Brain pericyte (primary cell): Measurements from ENCODE around the gene MRFAP1L1.
"Not testable (repeated sequence)": the region's sequence is repeated elsewhere in the genome, so short reads cannot be mapped to it uniquely, and the experiment has no call there.

Source experiments
- DNase-seq: peaks from one replicate; pipeline ENCODE4 v3.0.0-alpha.2; 2012; ENCODE audit warnings: low read depth, low spot score

Gene MRFAP1L1

DNA sequence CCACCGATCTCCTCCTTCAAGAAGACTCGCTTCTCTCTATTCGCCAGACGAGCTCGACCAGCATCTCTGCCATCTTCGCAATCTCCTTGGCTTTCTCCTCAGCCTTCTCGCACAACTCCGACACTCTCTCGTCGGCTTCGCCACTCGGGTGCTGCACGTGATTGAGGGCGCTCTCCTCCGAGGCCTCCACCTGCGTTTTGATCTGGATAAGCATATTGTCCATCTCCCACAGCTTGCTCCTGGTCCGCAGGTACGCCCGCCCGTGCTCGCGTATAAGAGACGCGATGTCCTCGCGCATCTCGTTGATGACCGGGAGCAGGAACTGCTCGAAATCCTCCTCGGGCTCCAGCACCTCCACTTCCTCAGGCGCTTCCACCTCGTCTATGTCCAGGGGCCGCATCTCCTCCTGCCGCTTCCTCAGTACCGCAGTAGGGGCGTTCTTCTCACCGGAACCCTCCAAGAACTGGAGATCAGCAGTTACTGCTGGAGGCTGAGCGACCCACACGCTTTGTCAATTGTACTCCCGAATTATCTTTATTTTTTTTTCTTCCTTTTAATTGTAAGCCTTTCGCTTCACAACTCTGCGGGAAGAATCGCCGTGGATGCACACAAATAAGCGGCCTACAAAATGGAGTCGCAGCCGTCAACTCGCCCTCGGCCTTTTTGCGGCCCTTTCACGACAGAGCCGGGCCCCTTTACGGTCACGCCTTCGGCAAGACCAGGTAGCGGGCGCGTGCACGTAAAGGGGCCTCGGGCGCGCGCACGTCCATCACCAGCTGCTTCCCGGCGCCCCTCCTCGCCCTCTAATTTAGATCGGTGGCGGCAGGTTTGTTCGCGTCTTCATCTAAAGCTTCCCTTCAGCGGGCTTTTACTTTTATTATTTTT lies at the start of gene MRFAP1L1:
MRFAP1L1 (minus strand) TSS at position 636 of the 885 bp plus-strand sequence; CDS start at position 400, 236 bp downstream.
- DNase-seq: peak; percentile 88

DNA sequence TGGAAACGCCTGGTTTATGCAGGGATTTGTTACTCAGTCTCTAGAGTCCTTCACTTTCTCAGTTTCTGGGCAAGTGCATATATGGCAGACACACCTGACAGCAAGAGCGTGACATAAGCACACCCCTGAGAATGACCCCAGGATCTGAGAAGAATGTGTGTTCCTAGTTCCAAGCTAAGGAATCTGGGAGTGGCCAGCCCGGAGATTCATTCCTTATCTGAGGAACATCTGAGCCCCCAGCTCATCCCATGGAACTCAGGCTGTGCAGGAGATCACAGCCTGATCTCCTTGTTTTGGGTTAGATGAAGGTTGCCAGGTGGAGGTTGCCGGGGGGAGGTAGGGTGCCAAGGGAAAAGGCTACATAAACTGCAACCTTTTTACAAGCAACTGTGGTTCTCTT lies 49.1 kb upstream of the MRFAP1L1 start:
- DNase-seq: no peak

DNA sequence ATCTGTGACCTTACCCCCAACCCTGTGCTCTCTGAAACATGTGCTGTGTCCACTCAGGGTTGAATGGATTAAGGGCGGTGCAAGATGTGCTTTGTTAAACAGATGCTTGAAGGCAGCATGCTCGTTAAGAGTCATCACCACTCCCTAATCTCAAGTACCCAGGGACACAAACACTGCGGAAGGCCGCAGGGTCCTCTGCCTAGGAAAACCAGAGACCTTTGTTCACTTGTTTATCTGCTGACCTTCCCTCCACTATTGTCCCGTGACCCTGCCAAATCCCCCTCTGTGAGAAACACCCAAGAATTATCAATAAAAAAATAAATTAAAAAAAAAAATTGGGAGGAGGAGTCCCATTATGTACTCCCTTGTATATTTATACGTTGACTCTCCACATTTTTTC lies 46.7 kb upstream of the MRFAP1L1 start:
- not testable (repeated sequence) for DNase-seq

DNA sequence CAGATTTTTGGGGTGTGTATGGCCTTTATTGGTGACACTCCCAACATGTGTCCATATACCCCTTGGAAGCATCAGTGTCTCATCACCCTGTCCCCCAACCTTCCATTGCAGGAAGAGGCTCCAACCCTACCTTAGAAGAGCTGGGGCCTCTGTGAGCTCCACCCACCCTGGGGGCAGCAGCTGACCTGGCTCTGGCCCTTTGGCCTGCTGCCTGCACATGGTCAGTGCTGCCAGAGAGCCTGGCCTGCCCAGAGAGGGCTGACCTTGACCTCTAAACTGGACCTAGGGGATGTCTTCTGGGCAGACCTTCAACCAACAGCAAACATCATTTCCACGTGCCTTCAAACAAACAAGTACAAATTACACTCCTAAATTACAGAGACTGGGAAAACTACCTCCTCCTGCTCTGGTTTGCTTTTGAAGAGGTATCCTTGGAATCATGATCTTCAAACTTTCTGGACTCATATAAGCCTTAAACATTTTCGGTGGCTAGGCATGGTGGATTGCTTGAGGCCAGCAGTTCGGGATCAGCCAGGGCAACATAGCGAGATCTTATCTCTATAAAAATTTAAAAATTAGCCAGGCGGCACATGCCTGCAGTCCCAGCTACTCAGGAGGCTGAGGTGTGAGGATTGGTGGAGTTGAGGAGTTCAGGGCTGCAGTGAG lies 45.6 kb upstream of the MRFAP1L1 start:
- DNase-seq: no peak

DNA sequence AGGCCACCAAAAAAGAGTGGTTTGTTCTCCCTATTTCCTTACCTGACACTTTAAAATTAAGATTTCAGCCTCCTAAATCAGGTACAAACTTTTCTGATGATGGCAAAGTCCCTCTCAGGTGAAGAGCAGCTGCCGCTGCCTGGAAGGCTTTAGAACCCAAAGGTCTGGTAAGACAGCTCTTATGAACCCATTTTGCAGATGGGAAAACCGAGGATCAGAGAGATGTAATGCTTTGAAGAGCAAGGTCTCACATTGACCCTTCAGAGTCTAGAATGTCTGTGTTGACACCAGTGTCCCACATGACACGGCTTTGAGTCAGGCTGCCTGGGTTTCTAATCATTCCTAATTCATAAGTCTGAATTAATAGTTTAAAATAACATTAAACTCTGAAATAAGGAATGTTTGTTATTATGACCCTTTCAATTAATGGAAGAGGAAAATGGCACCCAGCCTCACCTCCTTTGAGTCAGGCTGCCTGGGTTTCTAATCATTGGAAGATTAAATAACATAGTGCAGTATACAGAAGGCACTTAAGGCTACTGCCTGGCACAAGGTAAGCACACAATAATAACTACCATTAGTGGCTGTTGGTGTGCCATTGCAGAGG lies 44.9 kb upstream of the MRFAP1L1 start:
- DNase-seq: no peak

DNA sequence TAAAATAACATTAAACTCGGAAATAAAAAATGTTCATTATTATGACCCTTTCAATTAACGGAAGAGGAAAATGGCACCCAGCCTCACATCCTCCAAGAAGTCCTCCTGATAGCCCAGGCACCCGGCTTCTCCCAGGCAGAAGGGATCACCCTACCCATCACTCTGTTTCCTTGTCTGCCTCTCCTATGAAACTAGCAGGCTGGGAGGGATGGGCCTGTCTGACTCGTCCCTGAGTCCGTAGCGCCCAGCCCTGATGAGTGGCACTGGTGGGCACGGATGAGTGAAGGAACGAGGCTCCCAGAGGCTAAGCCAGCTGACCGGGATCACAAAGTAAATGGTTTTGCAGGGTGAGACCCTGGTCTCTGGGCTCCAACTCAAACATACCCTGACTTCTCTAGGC lies 44.2 kb upstream of the MRFAP1L1 start:
- DNase-seq: no peak

DNA sequence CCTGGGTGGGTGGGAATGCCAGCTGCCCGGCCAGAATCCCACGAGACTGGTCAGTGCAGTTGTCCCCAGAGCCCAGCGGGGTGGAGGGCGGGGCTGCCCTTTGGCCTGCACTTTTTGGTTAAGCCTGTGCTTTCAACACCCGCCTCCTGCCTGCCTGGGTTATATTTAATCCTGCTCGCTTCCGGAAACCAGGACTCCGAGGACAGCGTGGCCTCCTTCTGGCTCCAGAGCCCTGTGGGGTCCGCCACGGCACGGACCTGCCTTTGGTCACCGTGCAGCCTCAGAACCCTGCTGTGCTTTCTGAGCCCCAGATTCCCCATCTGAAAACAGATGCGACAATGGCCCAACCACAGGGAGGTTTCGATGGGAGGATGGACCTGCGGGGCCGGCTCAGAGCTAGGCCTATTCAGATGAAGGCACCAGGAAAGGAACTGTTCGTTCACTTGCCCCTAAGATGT lies 43.5 kb upstream of the MRFAP1L1 start:
- DNase-seq: no peak

DNA sequence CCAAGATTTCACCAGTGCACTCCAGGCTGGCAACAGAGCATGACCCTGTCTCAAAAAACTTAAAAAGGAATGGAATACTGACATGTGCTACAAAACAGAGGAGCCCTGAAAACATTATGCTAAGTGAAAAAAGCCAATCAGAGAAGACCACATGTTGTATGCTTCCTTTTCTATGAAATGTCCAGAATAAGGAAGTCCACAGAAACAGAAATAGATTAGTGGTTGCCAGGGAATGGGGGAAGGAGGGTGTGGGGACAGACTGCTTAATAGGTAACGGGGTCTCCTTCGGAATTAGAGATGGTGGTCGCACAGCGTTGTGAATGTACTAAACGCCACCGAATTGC lies 42.8 kb upstream of the MRFAP1L1 start:
- DNase-seq: no peak

DNA sequence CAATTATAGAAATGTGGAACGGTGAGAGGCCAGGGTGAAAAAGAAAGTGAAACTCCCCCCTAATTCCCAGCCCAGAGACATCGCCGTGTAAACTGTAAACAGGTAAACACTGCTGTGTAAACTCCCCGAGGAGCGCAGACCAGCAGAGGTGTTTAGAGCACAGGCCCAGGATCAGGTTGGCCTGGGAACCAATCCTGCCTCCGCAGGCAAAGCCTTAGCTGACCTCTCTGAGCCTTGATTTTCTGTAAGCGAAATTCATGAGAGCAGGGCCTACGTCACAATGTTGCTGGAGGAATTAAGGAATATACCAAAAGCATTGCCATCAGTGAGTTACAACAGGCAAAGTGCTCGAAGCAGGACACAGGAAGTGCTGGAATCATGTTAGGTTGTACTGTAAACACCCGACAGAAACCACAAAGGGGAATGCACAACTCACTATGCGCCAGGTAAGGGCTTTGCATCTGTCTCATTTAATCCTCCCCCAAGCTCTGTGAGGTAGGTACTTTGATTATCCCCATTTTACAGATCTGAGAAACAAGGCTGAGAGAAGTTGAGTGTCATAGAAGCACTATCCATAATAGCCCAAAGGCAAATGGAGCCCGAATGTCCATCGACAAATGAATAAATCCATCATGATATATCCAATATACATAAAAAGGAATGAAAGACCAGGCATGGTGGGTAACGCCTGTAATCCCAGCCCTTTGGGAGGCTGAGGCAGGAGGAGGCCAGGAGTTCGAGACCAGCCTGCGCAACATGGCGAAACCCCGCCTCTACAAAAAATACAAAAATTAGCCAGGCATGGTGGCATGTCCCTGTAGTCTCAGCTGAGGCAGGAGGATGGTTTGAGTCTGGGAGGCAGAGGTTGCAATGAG lies 42.2 kb upstream of the MRFAP1L1 start:
- DNase-seq: no peak

DNA sequence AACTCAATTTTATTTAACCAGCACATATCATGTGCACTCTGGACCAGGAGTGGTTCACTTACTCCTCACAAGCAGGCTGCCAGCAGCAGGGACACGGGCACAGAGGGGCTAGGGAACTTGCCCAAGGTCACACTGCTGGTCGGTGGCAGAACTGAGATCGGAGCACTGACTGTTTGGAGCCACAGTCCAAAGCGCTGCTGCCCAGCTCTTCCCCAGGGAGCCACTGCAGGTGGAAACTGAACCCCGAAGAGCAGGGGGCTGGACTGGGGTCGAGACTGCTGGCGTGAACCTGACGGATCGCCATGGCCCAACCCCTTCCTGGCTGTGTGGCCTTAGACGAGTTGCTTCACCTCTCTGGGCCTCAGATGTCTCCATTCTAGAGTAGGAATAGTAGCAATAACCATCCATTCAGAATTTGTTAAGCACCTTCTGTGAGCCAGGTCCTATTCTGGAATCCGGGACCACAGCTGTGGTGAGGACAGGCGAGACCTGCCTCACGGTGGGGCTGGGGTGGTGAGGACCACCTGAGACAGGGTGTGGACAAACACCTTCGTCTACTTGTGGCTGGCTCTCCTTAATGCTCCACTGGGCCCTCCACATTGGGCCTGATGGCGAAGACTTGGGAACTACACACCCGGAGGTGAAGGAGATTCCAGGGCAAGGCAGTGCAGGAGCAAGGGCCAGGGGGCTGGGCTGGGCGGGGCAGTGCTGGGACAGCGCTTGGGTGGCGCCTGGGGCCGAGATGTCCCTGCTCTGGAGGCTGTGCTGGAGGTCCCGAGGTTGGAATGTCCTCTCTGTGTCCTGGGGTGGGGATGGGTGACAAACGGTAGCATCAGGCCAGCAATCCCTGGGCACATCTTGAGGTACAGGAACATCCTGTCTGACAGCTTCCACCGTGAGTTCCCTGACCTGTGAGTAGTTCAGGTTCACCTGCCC lies 40.9 kb upstream of the MRFAP1L1 start:
- no peak for DNase-seq

DNA sequence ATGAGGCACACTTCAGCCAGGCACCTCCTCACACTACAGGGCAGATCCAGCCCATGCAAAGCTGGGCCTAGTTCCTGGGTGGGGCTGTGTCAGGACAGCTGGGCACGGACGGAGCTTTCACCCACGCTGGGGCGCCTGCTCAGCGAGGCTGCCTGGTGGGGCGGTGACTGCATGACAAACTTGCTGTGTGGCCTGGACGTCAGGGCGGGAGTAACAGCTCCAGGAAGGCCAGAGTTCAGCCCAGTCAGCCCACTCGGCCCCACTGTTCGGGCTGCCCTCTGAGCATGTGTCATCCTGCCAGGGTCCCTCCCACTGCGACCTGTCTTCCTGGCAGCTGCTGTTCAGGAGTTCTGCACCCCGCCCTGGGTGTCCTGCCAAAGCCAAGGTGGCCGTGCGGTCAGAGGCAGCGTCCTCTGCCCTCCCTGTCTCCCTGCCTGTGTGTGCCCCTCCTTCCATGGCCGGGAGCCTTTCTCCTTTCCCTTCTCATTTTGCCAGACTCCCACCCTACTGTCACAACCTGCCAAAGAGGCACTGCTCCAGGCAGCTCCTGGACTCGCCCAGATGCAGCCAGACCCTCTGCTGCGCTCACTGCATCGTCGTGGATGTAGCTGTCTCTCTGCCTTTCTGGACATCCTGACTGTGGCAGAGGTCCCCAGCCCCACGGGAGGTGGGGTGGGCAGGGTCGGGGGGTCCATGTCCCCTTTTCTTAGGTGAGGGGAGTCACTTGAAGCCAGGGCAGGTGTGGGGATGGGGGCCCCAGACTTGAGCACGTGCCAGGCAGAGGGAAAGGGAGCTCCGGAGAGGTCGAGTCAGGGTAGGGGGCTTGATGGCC lies 39.9 kb upstream of the MRFAP1L1 start:
- no peak for DNase-seq

DNA sequence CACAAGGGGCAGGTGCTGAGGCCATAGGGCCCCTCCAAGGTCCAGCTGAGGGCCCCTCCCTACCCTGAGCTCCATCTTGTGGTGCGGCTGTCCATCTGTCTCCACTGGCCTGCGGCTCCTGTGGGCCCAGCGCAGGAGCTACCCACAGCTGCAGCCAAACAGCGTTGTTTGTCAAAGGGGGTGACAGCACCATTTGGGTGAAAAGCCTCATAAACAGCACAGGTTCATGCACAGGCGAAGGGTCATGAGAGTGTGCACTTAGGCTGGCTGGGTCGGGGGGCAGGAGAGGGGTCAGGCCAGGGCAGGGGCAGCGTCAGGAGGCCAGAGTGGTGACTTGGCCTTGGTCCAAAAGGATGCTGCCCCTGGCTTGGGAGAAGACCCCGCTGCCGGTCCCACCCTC lies 38.6 kb upstream of the MRFAP1L1 start:
- DNase-seq: no peak

DNA sequence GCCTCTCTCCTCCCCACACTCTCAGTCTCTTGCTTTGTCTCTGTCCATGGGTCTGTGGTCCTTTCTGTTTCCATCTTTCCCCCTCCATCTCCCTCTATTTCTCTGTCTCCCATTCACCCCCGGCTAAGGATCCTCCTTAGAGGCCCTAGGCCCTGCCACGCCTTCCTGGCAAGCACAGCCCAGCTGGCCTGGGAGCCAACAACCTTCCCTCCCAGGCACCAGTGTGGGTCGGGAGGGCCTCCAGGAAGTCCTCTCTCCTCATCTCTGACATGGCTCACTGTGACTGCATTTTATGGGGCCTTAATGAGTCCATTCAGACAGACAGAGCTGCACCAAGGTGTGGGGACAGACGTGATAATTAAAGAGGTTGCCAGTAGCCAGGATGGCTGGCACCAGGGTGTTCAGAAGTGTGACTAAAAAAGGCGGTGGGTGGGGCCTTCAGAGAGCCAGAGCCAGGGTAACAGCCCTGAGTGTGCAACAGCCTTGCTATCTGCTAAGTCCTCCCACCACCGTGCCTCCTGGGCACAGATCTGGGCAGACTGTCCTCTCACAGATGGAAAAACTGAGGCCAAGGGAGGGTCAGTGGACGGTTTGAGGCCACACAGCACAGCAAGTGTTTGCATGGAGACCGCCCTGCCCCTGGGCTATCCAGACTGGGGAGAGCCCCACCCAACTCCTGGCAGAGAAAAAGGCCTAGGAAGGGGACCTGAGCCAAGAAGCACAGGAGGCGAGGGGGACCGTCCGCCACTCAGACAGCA lies 37.8 kb upstream of the MRFAP1L1 start:
- no peak for DNase-seq

DNA sequence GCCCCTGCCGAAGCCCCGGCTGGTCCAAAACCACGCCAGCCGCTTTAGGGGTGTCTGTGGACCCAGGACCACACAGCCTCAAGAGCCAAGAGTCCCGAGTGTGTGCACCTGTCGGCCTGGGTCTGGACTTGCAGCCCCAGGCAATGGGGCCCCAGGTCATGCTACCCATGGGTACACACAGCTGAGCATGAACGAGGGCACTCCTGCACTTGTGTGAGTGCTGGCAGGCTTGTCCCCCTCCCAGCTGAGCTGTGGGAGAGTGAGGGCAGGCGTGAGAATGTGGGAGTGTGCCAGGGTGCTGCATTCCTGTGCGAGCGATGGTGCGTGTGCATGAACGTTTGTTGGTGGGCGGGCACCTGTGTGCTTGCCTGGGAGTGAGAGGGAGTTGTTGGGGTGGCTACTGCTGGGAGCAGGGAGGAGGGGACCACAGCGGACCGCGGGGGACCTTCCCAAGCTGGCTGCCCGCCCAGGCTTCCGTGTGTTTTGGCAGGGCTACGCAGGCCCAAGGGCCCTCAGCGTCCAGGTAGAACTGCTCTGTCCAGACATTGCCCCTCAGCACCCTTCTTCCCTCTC lies 37.1 kb upstream of the MRFAP1L1 start:
- DNase-seq: no peak

DNA sequence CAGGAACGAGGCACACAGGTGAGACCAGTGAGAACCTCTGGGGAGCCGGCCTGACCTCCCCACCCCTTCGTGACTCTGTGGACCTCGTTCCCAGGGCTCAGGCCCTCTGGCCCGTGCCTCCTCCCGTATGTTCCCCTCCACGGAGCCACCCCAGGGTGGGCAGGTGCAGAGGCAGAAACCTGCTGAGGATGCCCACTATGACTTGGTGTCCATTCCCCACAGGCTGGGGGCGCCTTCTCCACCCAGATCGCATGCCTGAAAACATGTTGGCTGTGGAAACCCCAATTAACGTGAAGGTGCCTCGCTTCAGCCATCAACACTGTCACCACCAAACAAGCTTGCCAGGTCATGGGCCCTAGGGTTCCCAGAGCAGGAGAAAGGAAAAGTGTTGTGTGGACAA lies 33.3 kb upstream of the MRFAP1L1 start:
- no peak for DNase-seq

DNA sequence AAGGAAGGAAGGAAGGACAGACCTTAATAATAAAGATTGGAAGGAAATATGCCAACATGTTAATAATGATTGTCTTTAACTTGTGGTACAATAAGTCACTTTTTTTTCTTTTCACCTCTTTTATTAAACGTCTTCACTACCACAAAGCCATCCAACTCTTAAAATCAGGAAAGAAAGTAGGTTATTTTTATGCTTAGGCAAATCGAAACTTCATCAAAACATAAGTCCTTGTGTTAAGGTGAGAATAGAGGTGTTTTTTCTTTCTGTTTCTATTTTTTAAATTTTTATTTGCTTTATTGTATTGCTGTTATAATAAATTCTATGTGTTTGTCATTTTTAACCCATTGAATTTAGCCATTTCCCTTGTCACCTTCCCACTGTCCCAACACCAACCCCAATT lies 32.8 kb upstream of the MRFAP1L1 start:
- DNase-seq: no peak

DNA sequence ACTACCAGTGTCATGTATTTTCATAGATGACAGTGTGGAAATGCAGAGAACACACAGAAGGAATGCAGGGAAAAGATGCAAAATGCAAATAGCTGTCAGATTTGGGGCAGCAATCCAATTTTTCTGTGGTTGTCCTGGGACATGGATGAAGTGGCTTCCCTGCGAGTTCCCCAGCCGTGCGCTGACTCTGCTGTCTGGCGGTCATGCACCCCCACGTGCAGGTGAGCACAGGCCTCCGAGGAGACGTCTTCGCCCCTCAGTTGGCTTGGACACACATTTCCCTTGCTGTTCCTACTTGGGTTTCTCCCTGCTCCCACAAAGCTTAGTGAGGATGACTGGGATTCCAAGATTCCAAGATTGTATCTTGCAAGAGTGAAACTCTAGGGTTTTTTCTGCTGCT lies 30.7 kb upstream of the MRFAP1L1 start:
- no peak for DNase-seq

DNA sequence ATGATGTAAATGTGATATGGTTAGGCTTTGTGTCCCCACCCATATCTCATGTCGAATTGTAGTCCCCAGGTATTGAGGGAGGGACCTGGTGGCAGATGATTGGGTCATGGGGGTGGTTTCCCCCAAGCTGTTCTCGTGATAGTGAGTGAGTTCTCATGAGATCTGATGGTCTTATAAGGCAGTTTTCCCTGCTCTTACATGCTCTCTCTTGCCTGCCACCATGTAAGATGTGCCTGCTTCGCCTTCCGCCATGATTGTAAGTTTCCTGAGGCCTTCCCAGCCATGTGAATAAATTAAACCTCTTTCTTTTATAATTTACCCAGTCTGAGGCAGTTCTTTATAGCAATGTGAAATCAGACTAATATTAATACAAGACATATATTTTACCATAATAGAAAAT lies 30.3 kb upstream of the MRFAP1L1 start:
- no peak for DNase-seq
